GM23338 (cell line): ENCODE results near the gene TCF12. TPM values are rescaled to one million over a fixed set of nuclear protein-coding genes. Genes with fewer than 3 reads are reported as not detected.

Experiments used
- CREB1 ChIP-seq: fragments of 250-450 bp; sonication (Bioruptor Pico); IDR thresholded peaks from 2 replicates; pipeline ENCODE4 v1.5.0; 2020; ENCODE audit warnings: low read depth, mild to moderate bottlenecking, moderate library complexity
- EZH2 ChIP-seq: fragments of 200-600 bp; sonication (generic); IDR thresholded peaks from one replicate; pipeline ENCODE4 v1.8.0; 2017; ENCODE audit warnings: antibody characterized with exemption, mild to moderate bottlenecking, low read depth; ENCODE audit not compliant: unreplicated experiment
- EZH2phosphoT487 ChIP-seq: fragments of 200-600 bp; sonication (generic); IDR thresholded peaks from one replicate; pipeline ENCODE4 v1.8.1; 2018; ENCODE audit warnings: antibody characterized with exemption; ENCODE audit not compliant: unreplicated experiment
- NANOG ChIP-seq: IDR thresholded peaks from 2 replicates; pipeline ENCODE4 v1.6.1; 2016; ENCODE audit warnings: antibody characterized with exemption, borderline replicate concordance
- POLR2AphosphoS5 ChIP-seq: IDR thresholded peaks from 2 replicates; pipeline ENCODE4 v1.6.1; 2016; ENCODE audit warnings: antibody characterized with exemption, low read depth
- STAT1 ChIP-seq: IDR thresholded peaks from one replicate; pipeline ENCODE4 v1.6.1; 2016; ENCODE audit warnings: antibody characterized with exemption; ENCODE audit not compliant: unreplicated experiment
- ZNF114 ChIP-seq: fragments of 250-450 bp; sonication (Bioruptor Pico); IDR thresholded peaks from 2 replicates; pipeline ENCODE4 v1.5.0; 2020; ENCODE audit warnings: mild to moderate bottlenecking, moderate library complexity
- ZNF331 ChIP-seq: fragments of 250-450 bp; sonication (Bioruptor Pico); IDR thresholded peaks from 2 replicates; pipeline ENCODE4 v1.5.0; 2020; ENCODE audit warnings: low read depth, mild to moderate bottlenecking, moderate library complexity
- polyA plus RNA-seq: library from polyadenylated mRNA; unstranded; fragments of >200 nt; fragmentation: Nextera tagmentation; extraction: Ambion mirVana; gene quantifications from 2 replicates; pipeline ENCODE4 v1.2.1, GENCODE V29; 2016
- total RNA-seq: library from RNA; depleted of rRNA; stranded (reverse); fragments of >200 nt; shearing (Covaris generic); gene quantifications from 2 replicates; pipeline ENCODE4 v1.2.3, GENCODE V29; 2014
- TF ChIP-seq, protein P1 (sequence below): IDR thresholded peaks from one replicate; pipeline ENCODE4 v1.6.1; 2018; ENCODE audit warnings: antibody characterized with exemption; ENCODE audit not compliant: unreplicated experiment
- TF ChIP-seq, protein P2 (sequence below), 2 experiments: fragments of 200-600 bp in 1 of 2; sonication (generic) in 1 of 2; conservative IDR thresholded peaks; 2 replicates each; pipeline versions ENCODE4 v1.5.1 to v1.6.1; 2016 to 2017; ENCODE audit warnings: antibody characterized with exemption in 2 of 2, low read depth in 2 of 2, mild to moderate bottlenecking in 2 of 2, moderate library complexity in 1 of 2
- TF ChIP-seq, protein P3 (sequence below): IDR thresholded peaks from 2 replicates; pipeline ENCODE4 v1.6.1; 2016; ENCODE audit warnings: antibody characterized with exemption

Gene TCF12
- total and polyA plus RNA-seq, 2 experiments from 2014 or later: 27.6 to 104 TPM

DNA sequence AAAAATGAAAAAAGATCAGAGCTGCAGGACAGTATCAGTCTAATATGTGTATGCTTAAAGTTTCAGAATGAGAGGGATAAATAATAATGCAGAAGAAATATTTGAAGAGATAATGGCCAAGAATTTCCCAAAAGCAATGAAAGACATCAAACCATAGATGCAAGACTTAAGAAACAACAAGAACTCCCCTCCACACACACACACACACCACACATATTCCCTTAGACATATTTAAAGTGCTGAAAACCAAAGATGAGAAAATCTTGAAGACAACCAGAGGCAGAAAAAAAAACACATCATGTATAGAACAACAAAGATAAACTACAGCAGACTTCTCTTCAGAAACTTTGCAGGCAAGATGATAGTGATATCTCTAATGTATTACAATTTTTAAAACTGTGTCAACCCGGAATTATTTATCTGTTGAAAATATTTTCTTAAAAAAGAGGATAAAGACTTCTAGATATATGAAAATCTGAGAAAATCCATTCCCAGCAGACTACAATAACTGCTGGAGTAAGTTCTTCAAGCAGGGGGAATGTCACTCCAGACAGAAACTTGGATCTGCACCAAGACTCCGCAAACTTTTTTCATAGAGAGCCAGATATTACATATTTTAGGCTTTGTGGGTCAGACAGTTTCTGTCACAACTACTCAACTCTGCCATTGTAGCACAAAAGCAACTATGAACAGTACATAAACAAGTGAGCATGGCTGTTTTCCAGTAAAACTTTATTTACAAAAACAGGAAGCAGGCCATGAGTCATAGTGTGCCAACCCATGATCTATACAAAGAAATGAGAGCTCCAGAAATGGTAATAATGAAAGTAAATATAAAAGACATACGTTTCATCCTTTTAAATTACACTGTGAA, 234.5 kb downstream of the TCF12 start (continued):
- TF ChIP-seq NANOG (no peak), STAT1 (no peak), POLR2AphosphoS5 (no peak), ZNF331 (CRISPR knock-in tag) (no peak), CREB1 (CRISPR knock-in tag) (no peak), ZNF114 (CRISPR knock-in tag) (no peak), EZH2phosphoT487 (no peak), EZH2 (no peak)
- TF ChIP-seq, protein P1, sequence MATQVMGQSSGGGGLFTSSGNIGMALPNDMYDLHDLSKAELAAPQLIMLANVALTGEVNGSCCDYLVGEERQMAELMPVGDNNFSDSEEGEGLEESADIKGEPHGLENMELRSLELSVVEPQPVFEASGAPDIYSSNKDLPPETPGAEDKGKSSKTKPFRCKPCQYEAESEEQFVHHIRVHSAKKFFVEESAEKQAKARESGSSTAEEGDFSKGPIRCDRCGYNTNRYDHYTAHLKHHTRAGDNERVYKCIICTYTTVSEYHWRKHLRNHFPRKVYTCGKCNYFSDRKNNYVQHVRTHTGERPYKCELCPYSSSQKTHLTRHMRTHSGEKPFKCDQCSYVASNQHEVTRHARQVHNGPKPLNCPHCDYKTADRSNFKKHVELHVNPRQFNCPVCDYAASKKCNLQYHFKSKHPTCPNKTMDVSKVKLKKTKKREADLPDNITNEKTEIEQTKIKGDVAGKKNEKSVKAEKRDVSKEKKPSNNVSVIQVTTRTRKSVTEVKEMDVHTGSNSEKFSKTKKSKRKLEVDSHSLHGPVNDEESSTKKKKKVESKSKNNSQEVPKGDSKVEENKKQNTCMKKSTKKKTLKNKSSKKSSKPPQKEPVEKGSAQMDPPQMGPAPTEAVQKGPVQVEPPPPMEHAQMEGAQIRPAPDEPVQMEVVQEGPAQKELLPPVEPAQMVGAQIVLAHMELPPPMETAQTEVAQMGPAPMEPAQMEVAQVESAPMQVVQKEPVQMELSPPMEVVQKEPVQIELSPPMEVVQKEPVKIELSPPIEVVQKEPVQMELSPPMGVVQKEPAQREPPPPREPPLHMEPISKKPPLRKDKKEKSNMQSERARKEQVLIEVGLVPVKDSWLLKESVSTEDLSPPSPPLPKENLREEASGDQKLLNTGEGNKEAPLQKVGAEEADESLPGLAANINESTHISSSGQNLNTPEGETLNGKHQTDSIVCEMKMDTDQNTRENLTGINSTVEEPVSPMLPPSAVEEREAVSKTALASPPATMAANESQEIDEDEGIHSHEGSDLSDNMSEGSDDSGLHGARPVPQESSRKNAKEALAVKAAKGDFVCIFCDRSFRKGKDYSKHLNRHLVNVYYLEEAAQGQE: no peak
- TF ChIP-seq, protein P2, sequence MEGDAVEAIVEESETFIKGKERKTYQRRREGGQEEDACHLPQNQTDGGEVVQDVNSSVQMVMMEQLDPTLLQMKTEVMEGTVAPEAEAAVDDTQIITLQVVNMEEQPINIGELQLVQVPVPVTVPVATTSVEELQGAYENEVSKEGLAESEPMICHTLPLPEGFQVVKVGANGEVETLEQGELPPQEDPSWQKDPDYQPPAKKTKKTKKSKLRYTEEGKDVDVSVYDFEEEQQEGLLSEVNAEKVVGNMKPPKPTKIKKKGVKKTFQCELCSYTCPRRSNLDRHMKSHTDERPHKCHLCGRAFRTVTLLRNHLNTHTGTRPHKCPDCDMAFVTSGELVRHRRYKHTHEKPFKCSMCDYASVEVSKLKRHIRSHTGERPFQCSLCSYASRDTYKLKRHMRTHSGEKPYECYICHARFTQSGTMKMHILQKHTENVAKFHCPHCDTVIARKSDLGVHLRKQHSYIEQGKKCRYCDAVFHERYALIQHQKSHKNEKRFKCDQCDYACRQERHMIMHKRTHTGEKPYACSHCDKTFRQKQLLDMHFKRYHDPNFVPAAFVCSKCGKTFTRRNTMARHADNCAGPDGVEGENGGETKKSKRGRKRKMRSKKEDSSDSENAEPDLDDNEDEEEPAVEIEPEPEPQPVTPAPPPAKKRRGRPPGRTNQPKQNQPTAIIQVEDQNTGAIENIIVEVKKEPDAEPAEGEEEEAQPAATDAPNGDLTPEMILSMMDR (conservative IDR thresholded peaks at IDR 0.05; ENCODE audit: low read depth in 2 of 2): no peak
- TF ChIP-seq, protein P3, sequence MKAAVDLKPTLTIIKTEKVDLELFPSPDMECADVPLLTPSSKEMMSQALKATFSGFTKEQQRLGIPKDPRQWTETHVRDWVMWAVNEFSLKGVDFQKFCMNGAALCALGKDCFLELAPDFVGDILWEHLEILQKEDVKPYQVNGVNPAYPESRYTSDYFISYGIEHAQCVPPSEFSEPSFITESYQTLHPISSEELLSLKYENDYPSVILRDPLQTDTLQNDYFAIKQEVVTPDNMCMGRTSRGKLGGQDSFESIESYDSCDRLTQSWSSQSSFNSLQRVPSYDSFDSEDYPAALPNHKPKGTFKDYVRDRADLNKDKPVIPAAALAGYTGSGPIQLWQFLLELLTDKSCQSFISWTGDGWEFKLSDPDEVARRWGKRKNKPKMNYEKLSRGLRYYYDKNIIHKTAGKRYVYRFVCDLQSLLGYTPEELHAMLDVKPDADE: no peak
